IMR-90 (cell line): ENCODE data around the gene CALD1. TPM values are rescaled to one million over a fixed set of nuclear protein-coding genes. Genes with fewer than 3 reads are reported as not detected.

ENCODE experiments used
- ATAC-seq: fragments of 200-7000 bp; cut with Tn5 transposase; 2 replicates; pipeline ENCODE4 v1.9.1; 2020; ENCODE audit warnings: low read depth, mild to moderate bottlenecking, moderate library complexity
- BruUV-seq: library from RNA; stranded (reverse); fragments of 400-500 nt; replicated peaks from 2 replicates; lab custom pipeline; 2021; lab: Mats Ljungman, UMichigan
- CTCF ChIA-PET: fragments of 300-600 bp; formaldehyde crosslinking; extraction: SDS; loops from one replicate; lab custom pipeline; 2021; ENCODE audit warnings: antibody characterized with exemption; lab: Yijun Ruan, JAX
- POLR2A ChIA-PET: fragments of 300-600 bp; sonication (Branson Sonifier 250); formaldehyde crosslinking; loops from one replicate; lab custom pipeline; 2022; ENCODE audit warnings: antibody characterized with exemption; ENCODE audit not compliant: unreplicated experiment; lab: Charles Lee
- DNase-seq: peaks from one replicate; pipeline ENCODE4 v3.0.0; 2013
- H2AFZ ChIP-seq: replicated peaks from 2 replicates; pipeline ENCODE3; 2013; ENCODE audit warnings: low read length, mild to moderate bottlenecking; ENCODE audit not compliant: poor library complexity
- H2AK5ac ChIP-seq: 2 replicates; pipeline ENCODE4 v1.6.1; 2013; ENCODE audit warnings: low read depth, low read length, inconsistent platforms
- H2AK9ac ChIP-seq: replicated peaks from 2 replicates; pipeline ENCODE3; 2013; ENCODE audit warnings: mild to moderate bottlenecking, low read depth, low read length, moderate library complexity; ENCODE audit not compliant: poor library complexity
- H2BK120ac ChIP-seq: 2 replicates; pipeline ENCODE4 v1.6.1; 2013; ENCODE audit warnings: low read depth, low read length, inconsistent platforms
- H2BK15ac ChIP-seq: 3 replicates; pipeline ENCODE4 v1.6.1; 2013; ENCODE audit warnings: low read depth, low read length, inconsistent platforms
- H2BK20ac ChIP-seq: 2 replicates; pipeline ENCODE4 v1.6.1; 2013; ENCODE audit warnings: low read depth, mild to moderate bottlenecking, inconsistent platforms, low read length, moderate library complexity
- H2BK5ac ChIP-seq: 2 replicates; pipeline ENCODE4 v1.6.1; 2013; ENCODE audit warnings: mild to moderate bottlenecking, low read depth, low read length, inconsistent platforms; ENCODE audit not compliant: poor library complexity, severe bottlenecking
- H3K14ac ChIP-seq: replicated peaks from 2 replicates; pipeline ENCODE4 v1.6.1; 2013; ENCODE audit warnings: low read depth, low read length, inconsistent platforms
- H3K18ac ChIP-seq: 2 replicates; pipeline ENCODE4 v1.6.1; 2013; ENCODE audit warnings: low read depth, low read length, control low read depth
- H3K23ac ChIP-seq: 2 replicates; pipeline ENCODE4 v1.6.1; 2013; ENCODE audit warnings: low read depth, low read length, inconsistent platforms
- H3K27ac ChIP-seq: 2 replicates; pipeline ENCODE4 v1.5.1; 2013; ENCODE audit warnings: mild to moderate bottlenecking, control low read depth, low read length; ENCODE audit not compliant: insufficient read depth
- H3K27me3 ChIP-seq: 2 replicates; pipeline ENCODE4 v1.6.1; 2013; ENCODE audit warnings: low read length; ENCODE audit not compliant: control insufficient read depth, insufficient read depth
- H3K36me3 ChIP-seq: 2 replicates; pipeline ENCODE4 v1.6.1; 2013; ENCODE audit warnings: low read length, mixed read lengths; ENCODE audit not compliant: control insufficient read depth, insufficient read depth
- H3K4ac ChIP-seq: 2 replicates; pipeline ENCODE4 v1.6.1; 2013; ENCODE audit warnings: low read depth, low read length, inconsistent platforms
- H3K4me1 ChIP-seq: 2 replicates; pipeline ENCODE4 v1.6.1; 2013; ENCODE audit warnings: low read length, mixed read lengths; ENCODE audit not compliant: control insufficient read depth, insufficient read depth
- H3K4me2 ChIP-seq: 2 replicates; pipeline ENCODE4 v1.6.1; 2013; ENCODE audit warnings: low read depth, mild to moderate bottlenecking, control low read depth, low read length, moderate library complexity
- H3K4me3 ChIP-seq: 2 replicates; pipeline ENCODE4 v1.5.1; 2013; ENCODE audit warnings: low read depth, mild to moderate bottlenecking, control low read depth, low read length, moderate library complexity; ENCODE audit not compliant: insufficient read depth
- H3K56ac ChIP-seq: 2 replicates; pipeline ENCODE4 v1.6.1; 2013; ENCODE audit warnings: low read length, inconsistent platforms; ENCODE audit not compliant: insufficient read depth; ENCODE audit errors: extremely low read depth
- H3K79me1 ChIP-seq, 2 experiments: 2 replicates each; pipeline ENCODE4 v1.6.1; 2013; ENCODE audit warnings: low read length in 2 of 2, inconsistent platforms in 1 of 2, low read depth in 1 of 2
- H3K9ac ChIP-seq: 2 replicates; pipeline ENCODE4 v1.6.1; 2013; ENCODE audit warnings: low read depth, low read length, control low read depth
- H3K9me1 ChIP-seq: 2 replicates; pipeline ENCODE4 v1.6.1; 2013; ENCODE audit warnings: low read length, inconsistent platforms; ENCODE audit not compliant: insufficient read depth
- H3K9me3 ChIP-seq: 2 replicates; pipeline ENCODE4 v1.6.1; 2013; ENCODE audit warnings: low read length; ENCODE audit not compliant: control insufficient read depth, insufficient read depth
- H4K20me1 ChIP-seq: 2 replicates; pipeline ENCODE4 v1.6.1; 2013; ENCODE audit warnings: low read length, inconsistent platforms; ENCODE audit not compliant: insufficient read depth
- H4K5ac ChIP-seq: 2 replicates; pipeline ENCODE4 v1.6.1; 2013; ENCODE audit warnings: mild to moderate bottlenecking, low read depth, low read length, control low read depth
- H4K8ac ChIP-seq, 2 experiments: 2 replicates each; pipeline ENCODE4 v1.6.1; 2013; ENCODE audit warnings: low read depth in 2 of 2, low read length in 2 of 2, control low read depth in 1 of 2, inconsistent platforms in 1 of 2
- H4K91ac ChIP-seq: 2 replicates; pipeline ENCODE4 v1.6.1; 2013; ENCODE audit warnings: low read depth, low read length, inconsistent platforms; ENCODE audit not compliant: insufficient read depth
- MAFK ChIP-seq: IDR thresholded peaks from 2 replicates; pipeline ENCODE4 v1.6.1; 2012; ENCODE audit warnings: low read depth, low read length, improper control_type of control experiment
- MAZ ChIP-seq: IDR thresholded peaks from 2 replicates; pipeline ENCODE4 v1.6.1; 2012; ENCODE audit warnings: low read depth, mild to moderate bottlenecking, low read length, improper control_type of control experiment, moderate library complexity, borderline replicate concordance
- MXI1 ChIP-seq: IDR thresholded peaks from 2 replicates; pipeline ENCODE4 v1.6.1; 2012; ENCODE audit warnings: low read depth, mild to moderate bottlenecking, low read length, moderate library complexity, borderline replicate concordance
- POLR2A ChIP-seq: IDR thresholded peaks from 2 replicates; pipeline ENCODE4 v1.6.1; 2012; ENCODE audit warnings: mild to moderate bottlenecking, low read depth, low read length
- RCOR1 ChIP-seq: IDR thresholded peaks from 2 replicates; pipeline ENCODE4 v1.6.1; 2012; ENCODE audit warnings: mild to moderate bottlenecking, low read length, improper control_type of control experiment; ENCODE audit not compliant: insufficient replicate concordance
- WGBS, 2 experiments: methylation state at CpG; one replicate each; pipeline versions ENCODE4 v1.1.5 to v1.1.7; 2013; ENCODE audit warnings: missing lambda C conversion rate in 2 of 2; ENCODE audit not compliant: insufficient read length in 1 of 2; ENCODE audit errors: extremely low coverage in 2 of 2; 5-methylcytosine and 5-hydroxymethylcytosine counted together
- dilution Hi-C: fragments of 300-500 bp; cut with HindIII; formaldehyde crosslinking; loops from one replicate; pipeline ENCODE4 v1.14.3; 2018; ENCODE audit warnings: low sequenced_read_pairs; ENCODE audit not compliant: unreplicated experiment
- in situ Hi-C: fragments of 300-500 bp; cut with MboI; formaldehyde crosslinking; loops from 3 replicates; pipeline ENCODE4 v1.14.3; 2019; ENCODE audit warnings: low sequenced_read_pairs, inconsistent platforms, mixed read lengths
- intact Hi-C: fragments of 100-400 bp; cut with micrococcal nuclease; formaldehyde crosslinking; loops from 2 replicates; pipeline ENCODE4 v1.10.0; 2022
- polyA plus RNA-seq, 3 experiments: library from polyadenylated mRNA; depleted of rRNA; stranded (reverse); fragments of >200 nt; gene quantifications; 2 replicates each; pipeline ENCODE4 v1.2.3, GENCODE V29; 2012; ENCODE audit warnings: low replicate concordance in 1 of 3
- total RNA-seq: library from RNA; depleted of rRNA; stranded (reverse); fragments of >200 nt; gene quantifications from 2 replicates; pipeline ENCODE4 v1.2.3, GENCODE V29; 2012

Gene CALD1
- total and polyA plus RNA-seq, 2 of the 4 experiments (the other 2 are of a cell fraction), result 375 to 487 TPM

GRCh38 chr7:134766779-134767519, 12.5 kb upstream of the CALD1 start (continued):
- no peak for TF ChIP-seq MAZ

- peaks cover 12% of the 10 kb centered on the region for H3K9me1 ChIP-seq
- TF ChIP-seq RCOR1 (no peak), MAFK (no peak), POLR2A (no peak), MXI1 (no peak)
- H2AK9ac ChIP-seq, result no peak overlapping the region
- H4K91ac ChIP-seq, result peak overlapping the region; percentile 54
- peak overlapping the region; percentile 17; the same call in 1 of the 2 replicates for H4K5ac ChIP-seq
- H3K18ac ChIP-seq, result peak overlapping the region; percentile 81; the same call in 1 of the 2 replicates
- H3K36me3 ChIP-seq, result no peaks in the 10 kb centered on the region
- dilution Hi-C loops, result no loop called here
- H3K27me3 ChIP-seq, result no peaks in the 10 kb centered on the region
- CTCF ChIA-PET, result interaction anchor here (0.6 to 1.9 kb wide), 3 partner anchors 12 to 78 kb away, joined by 4 to 11 read pairs (median 7); no protein-coding TSS in a partner anchor
- H3K9me3 ChIP-seq, result no peaks in the 10 kb centered on the region
- peaks cover 0 to 15% of the 10 kb centered on the region in 2 experiments; a peak in 2 of 4 replicates for H3K79me1 ChIP-seq
- 100% methylated on average over 2 of the region's 5 CpGs; no CpG with 5 or more reads in 1 of the 2 experiments for WGBS, 2 experiments
- H2BK120ac ChIP-seq, result peak overlapping the region; percentile 91
- H3K9ac ChIP-seq, result no peak overlapping the region; the same call in 1 of the 2 replicates
- H2BK20ac ChIP-seq, result peak overlapping the region; percentile 63
- H3K56ac ChIP-seq, result no peak overlapping the region
- H2BK15ac ChIP-seq, result peak overlapping the region; percentile 88; the same call in 2 of the 3 replicates
- H3K4me1 ChIP-seq, result peaks cover 14% of the 10 kb centered on the region
- H2BK5ac ChIP-seq, result peak overlapping the region; percentile 48
- POLR2A ChIA-PET, result interaction anchor here (0.9 to 2.1 kb wide), 3 partner anchors 12 to 78 kb away, joined by 3 to 16 read pairs (median 3); partner anchors contain the start of gene CALD1
- H2AFZ ChIP-seq, result peak overlapping the region; percentile 46
- peak overlapping the region; percentile 47; the same call in 1 of the 2 replicates for H2AK5ac ChIP-seq
- DNase-seq (no peak), ATAC-seq (peak; percentile 22)
- H3K23ac ChIP-seq, result peak overlapping the region; percentile 46
- peak overlapping the region; percentile 72 for H3K14ac ChIP-seq
- intact Hi-C loops, result no loop called here
- peak overlapping the region in 1 of 2 experiments; percentile 93; a peak in 2 of 4 replicates for H4K8ac ChIP-seq
- H4K20me1 ChIP-seq, result no peaks in the 10 kb centered on the region
- BruUV-seq, result no TSS peak
- H3K4me3 ChIP-seq, result no peak overlapping the region
- H3K27ac ChIP-seq, result peak overlapping the region; percentile 50; the same call in 1 of the 2 replicates
- in situ Hi-C loops, result no loop called here
- no peak overlapping the region for H3K4me2 ChIP-seq
- peak overlapping the region; percentile 85 for H3K4ac ChIP-seq
These were observed 11.8 kb upstream of the CALD1 start for GRCh38 chr7:134767520-134768168.
